GM21528 (cell line): ENCODE data around the gene AJAP1.

Experiments
- ATAC-seq: cut with Tn5 transposase; IDR thresholded peaks from one replicate; pipeline ENCODE4 v1.9.1; 2021; ENCODE audit warnings: mild to moderate bottlenecking, moderate library complexity; ENCODE audit not compliant: unreplicated experiment, low FRiP score

Gene AJAP1

DNA sequence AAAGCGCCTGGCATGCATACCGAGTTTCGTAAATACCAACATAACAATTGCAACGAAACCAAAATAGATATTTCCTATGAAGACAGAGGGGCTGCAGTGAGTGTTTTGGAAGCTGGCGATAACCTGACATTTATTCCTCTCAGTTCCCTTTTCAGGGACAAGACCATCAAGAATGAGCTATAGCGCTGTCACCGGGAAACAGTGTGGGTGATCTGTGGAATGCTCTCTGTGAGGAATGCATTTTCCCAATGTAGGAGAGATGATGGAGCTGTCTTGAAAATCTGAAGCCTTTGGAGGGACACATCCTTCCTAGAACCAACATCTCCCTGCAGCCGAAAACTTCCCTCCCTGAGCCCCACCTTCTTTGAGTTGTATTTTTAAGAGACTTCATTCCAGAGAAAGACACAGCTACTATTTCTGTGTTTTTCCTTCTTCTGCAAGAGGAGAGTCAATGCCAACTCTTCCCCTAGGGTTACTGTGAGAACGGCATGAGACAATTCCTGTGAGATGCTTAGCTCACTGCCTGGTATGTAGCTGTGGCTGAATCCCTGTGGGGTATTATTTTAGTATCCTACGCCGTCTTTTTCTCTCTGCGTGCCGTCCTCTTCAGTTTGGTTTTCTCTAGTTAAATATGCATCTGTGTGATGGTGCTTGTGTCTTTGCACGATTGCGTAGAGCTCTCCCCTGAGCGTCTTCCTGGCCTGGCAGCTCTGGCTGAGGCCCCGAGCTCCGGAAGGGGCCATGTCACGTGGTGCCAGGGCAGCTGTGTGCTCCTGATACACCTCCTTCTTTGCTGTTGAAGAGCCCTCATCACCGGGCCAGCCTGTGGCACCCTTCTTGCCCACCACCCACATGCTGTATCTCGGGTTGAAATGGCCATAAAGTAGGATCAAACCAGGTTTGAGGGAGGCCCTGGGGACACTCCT lies 45.2 kb downstream of the AJAP1 start:
- no peak for ATAC-seq

DNA sequence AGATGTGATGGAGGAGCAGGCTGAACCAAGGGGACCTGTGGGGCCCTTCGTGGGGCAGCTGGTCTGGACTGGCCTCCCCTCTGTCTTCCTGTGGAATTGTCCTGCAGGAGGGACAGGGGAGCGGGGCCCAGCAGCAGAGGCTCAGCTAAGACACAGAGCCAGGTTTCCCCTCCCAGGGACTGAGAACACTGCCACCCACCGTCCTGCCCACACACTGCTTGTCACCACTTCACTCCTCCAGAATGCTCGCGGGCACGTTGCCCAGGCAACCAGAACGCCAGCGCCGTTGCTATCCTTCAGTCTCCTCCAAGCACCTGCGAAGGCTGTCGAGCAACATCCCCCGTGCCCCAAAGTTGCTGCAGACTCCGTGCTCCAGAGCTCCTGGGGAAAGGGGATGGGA lies 46.4 kb downstream of the AJAP1 start:
- no peak for ATAC-seq

DNA sequence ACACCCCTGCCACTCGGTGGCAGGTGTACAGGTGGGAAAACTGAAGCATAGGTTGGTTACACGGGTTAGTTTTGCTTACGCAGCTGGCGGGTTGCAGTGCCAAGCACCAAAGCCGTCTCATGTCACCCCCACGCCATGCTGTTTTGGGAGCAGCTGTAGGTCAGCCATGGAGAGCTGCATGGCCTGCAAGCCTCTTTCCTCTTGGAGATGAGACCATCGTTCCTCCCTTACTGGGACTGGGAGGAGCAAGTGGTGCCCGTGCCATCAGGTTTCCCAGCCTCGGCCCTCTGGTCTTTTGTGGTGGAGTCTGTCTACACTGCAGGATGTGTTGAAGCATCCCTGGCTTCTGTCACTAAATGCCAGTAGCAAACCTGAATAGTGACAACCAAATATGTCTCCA lies 46.9 kb downstream of the AJAP1 start:
- no peak for ATAC-seq

DNA sequence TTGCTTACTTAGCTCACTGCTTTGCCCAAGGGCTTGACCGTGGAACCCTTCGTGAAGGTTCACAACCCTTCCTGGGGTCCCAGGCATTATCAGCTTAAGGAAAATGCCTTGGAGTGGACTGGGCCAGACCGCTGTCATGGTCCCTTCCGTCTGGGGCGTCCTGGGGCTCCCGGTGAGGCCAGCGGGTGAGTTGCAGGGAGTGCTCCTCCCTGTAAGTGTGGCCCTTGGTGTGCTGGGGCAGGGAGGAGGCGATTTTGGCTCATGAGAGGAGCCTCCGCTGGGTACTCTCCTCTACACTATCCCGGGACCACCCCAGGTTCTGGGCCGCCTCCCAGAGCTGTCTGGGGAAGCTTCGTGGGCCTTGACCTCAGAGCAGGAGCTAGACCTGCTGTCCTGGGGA lies 48.1 kb downstream of the AJAP1 start:
- ATAC-seq = no peak

DNA sequence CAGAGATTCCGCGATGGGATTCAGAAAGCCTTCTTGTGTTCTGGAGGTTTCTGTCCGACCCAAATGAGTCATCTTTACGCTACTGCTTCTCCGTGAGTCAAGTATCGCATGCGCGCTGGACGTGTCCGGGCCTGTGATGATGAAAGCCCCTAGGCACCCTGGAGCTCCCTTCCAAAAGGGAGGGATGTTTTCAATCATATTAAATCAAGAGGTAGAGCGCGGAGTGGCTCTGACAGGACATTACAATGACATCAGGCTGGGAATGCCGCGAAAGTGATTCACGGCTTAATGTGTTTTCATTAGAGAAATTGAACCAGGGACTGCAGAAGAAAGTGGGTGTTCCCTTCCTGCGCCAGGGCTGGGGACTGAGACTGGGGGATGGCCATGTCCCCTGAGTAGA lies 48.5 kb downstream of the AJAP1 start:
- no peak for ATAC-seq

DNA sequence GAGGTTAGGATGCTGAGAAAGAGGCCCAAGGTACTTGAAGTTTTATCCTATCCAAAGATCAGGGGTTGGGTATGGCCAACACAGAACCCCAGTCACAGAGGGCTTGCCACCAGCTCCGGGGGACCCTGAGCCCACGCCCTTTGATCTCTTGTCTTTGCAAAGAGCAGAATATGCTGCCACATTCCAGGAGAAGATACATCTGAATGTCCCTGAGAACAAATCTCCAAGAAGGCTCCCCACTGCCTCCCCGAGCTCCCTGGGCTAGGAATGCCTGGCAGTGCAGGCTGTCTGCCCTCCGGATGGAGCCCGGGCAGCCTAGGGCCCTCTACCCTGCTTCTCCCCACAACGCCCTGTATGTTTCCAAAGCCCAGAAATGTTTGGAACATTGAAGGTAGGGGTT lies 49.2 kb downstream of the AJAP1 start:
- ATAC-seq = no peak

DNA sequence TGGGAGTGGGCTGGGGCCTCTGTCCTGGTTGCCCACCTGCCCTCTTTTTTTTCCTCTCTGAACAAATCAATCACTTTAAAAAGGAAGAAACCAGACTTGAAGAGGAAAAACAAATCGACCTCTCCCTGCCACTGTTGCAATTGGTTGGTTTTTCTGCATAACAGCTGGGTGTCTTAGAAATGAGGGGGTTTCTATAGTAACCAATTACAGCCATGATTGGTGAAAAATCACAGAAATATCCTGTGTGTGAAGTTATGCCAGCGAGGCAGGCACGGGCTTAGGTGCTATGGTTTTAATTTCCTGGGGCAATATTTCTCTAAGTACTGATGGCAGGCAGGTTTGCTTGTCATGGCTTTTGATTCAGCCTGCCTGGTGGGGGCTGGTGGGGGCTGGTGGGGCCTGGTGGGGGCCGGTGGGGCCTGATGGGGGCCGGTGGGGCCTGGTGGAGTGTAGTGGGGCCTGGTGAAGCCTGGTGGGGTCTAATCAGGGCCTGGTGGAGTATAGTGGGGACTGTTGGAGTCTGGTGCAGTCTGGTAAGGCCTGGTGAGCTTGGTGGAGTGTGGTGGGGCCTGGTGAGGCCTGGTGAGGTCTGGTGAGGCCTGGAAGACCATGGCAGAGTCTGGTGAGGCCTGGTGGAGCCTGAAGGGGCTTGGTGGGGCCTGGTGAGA lies 54.6 kb downstream of the AJAP1 start:
- ATAC-seq = no peak

DNA sequence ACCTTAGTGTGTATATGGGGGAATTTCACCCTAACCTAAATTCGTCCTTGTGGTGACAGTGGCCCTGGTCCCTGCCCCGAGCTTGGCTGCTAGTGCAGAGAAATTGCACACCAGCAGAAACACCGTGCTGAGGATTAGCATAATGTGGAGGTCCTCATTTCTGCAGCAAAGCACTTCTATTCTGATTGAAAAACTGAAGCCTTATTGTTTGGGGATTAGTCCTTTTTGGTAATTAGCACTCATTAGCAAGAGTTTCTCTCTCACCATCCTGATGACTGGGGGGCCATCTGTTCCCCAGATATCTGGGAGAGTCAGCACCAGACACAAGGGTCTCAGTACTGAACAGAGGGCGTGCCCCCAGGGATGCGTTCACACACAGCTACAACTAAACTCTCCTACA lies 55.2 kb downstream of the AJAP1 start:
- ATAC-seq = no peak

DNA sequence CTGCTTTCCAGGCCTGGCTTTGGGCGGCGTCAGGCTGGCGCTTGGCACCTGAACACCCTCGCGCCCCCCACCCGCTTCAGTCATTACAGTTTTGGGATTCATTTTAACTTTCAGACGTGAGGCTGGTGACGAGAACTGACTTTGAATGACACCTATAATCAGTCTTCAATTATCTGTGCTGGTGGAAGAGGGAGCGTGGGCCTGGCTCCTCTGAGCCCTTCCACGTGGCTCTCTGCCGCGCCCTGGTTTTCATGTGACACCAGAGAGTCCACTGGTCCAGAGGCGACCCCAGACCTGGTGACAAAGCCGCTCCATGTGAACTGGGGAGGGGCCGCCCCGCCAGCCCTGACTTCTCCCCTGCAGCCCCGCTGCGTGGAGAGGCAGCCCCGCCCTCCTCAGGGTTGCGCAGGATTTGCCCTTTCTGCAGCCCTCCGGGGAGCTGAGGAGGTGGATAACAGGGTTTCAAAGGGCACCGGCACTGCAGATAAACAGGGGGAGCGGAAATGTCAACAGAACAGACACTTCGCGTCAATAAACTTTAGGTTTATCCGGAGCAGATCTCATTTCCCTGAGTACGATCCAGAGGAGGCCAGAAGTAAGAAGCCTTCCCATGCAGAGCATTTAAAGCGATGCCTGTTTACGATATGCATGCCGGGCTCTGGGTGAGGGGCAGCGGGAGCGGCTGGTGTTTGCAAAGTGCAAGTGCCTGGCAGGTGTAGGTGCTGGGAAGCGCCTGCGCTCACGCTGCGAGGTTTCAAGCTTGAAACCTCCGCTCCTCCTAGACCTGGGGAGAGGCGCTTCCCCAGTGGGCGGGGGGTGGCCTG lies 56.4 kb downstream of the AJAP1 start:
- ATAC-seq = no peak

DNA sequence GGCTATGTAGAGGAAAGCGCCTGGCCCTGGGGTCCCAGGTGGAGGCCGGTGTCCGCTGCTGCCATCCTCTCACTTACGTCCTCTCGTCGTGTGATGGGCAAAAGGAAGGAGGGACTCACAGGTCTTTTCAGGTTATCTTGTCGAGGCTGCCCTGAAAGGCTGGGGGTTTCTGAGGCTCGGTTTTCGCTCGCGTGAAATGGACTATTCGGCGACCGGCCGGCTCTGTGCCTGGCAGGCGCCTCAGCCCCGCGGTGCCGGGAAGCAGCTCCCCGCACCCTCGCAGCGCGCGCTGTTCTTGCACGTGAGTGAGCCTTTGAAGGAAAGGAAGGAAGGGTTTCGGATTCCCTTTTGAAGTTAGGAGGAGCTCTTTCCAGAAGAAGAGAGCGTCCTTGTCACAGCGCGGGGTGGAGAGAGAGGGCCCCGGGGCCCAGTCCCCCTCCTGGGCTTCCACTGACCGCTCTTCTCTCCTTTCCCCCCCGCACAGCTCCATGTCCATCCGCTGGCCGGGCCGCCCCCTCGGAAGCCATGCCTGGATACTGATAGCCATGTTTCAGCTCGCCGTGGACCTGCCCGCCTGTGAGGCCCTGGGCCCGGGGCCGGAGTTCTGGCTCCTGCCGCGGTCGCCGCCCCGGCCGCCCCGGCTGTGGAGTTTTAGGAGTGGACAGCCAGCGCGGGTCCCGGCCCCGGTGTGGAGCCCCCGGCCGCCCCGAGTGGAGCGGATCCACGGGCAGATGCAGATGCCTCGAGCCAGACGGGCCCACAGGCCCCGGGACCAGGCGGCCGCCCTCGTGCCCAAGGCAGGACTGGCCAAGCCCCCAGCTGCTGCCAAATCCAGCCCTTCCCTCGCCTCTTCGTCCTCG lies 57.2 kb downstream of the AJAP1 start:
- ATAC-seq = no peak

DNA sequence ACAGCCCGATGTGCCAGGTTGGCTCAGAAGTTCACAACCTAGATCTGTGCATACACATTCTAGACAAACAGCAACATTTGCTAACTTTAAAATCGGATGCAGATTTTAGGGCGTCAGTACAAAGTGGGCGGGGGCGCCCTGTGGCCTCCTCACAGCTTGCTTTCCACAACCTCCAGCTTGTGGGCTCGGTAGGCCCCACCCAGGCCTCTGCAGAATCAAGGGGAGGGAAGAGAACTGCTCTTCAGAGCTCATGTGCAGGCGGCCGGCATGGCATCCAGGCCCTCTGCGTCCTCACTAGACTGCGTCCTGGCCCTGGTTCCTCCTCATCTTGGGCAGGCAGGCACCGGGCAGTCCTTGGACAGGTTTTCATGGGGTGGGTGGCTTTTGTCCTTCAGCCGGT lies 59.3 kb downstream of the AJAP1 start:
- ATAC-seq = no peak

DNA sequence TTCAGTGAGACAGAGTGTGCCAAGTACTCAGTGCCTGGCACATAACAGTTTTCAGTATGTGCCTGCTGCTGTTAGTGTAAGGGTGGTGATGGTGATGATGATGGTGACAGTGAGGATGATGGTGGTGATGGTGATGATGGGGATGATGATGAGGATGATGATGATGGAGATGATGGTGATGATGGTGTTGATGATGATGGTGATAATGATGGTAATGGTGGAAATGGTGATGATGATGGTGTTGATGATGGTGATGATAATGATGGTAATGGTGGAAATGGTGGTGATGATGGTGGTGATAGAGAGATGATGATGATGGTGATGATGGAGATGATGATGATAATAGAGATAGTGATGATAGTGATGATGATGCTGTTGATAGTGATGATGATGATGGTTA lies 62.0 kb downstream of the AJAP1 start:
- ATAC-seq = no peak

DNA sequence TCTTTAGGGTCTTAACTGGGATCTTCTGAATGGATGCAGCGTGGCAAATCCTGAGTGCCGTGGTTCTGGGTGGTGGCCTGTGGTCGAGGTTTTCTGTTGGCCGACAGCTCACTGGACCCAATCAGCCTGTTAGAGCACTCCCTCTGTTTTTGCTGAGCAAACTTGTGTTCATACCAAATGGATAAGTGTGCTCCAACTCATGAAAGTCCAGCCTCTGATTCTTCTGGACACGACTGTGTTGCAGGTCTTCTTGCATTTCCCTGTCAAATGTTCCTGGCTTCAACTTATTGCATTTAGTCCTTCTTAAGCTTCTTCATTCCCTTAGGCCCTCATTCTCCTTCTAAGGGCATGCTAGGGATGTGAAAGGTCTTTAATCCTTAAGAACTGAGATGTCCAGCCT lies 63.7 kb downstream of the AJAP1 start:
- no peak for ATAC-seq

DNA sequence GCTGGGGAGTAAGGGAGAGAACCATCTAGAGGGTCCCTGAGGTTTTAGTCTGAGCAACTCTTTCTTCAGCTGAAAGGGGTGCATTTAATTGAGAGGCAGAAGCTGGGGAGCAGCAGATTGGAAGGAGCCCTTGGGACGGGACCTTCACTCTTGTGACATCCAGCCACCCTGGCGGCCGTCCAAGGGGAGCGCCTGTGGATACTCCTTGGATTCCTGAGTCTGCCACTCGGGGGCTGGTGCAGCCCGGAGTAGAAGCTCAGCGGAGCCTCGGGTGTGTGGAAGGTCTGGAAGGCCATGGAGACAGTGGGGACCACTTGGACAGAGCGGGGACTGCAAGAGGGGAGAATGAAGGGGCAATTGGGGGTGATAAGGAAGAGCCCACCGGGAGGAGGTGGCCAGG lies 68.7 kb downstream of the AJAP1 start:
- no peak for ATAC-seq

DNA sequence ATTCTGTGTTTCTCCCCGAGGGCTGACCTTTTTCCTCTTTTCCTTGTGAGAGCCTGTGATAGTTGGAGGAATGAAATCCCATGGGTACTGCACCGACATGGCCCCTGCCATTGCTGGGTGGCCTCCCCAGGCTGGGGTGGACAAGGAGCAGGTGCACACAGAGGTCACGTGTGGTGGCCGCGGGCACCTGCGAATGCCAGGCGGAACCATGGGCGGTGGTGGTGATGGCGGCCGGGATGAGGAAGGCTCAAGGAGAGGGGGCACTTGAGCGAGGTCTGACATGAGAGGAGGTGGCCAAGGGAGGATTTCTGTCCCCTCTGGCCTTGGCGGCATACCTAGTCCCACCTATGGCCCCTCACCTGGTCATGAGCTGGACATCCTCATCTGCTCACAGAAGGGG lies 69.6 kb downstream of the AJAP1 start:
- ATAC-seq = no peak

DNA sequence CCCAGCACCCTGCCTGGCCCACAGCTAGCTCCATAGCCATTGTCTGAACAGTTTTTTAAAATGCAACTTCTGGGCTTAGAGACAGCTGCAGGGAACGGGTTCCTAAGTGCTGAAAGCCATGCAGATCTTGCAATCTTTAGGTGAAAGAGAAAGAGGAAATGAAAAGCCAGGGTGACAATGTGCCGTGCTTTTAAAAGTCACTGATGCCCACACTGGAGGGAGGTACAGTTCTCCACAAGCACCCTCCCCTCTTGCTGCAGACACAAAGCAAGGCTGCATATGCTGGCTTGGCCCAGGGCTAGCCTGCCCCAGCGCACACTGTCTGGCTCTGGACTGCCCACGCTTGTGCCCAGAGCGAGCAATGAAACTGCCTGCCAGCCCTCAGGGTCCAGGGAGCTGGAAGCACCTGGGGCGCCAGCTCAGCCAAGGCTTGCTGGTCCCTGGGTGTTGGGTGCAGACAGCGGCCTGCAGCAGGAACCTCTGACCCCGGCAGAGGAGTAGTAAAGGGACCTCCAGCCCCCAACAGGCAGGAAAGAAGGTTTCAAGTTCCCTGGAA lies 70.4 kb downstream of the AJAP1 start:
- no peak for ATAC-seq

DNA sequence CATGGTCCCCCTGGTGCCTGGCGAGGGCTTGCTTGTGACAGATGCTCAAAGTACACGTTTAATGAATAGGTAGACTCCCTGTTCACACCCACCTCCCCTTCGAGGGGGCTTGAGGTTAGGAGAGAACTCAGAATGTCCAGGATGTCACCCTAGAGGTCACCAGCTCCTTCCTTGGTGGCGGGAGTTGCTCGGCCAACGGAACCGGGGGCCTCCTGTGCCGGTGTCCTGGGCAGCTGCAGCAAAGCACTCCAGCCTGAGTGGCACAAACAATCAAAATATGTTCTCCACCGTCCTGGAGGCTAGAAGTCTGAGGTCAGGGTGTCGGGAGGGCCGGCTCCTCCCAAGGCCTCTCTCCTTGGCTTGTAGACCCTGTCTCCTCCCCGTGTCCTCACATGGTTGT lies 71.0 kb downstream of the AJAP1 start:
- no peak for ATAC-seq

DNA sequence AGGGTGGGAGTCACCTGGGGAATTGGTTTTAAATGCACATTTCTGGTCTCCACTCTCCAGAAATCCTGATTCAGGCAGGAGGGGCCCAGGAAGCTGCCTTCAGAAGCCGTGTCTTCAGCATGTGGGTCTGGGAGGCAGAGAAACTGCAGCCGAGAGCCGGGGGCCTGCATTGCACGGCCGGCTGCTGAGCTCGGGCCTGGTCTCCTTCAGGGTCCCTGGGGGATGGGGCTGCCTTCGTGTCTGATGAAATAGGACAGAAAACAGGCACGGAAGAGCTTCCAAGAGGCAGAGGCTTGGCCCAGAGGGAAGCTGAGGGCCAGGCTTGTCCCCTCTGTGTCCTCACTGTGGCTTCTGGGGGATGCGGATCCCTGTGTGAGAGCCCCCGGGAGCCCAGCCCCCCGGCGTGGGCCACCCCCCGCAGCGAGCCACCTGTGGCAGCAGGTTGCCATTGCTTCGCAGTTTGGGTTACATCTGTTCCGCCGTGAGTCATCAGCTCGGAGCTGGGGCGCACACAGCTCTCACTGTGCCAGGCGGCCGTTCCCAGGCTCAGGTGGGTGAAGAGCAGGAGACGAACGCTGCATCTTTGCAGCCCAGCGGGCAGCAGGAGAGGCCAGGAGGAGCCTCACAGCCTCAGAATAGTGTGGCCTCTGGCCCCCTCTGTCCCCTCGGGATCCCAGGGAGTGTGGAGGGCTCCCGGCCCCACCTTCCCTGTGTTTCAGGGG lies 72.4 kb downstream of the AJAP1 start:
- ATAC-seq = no peak

DNA sequence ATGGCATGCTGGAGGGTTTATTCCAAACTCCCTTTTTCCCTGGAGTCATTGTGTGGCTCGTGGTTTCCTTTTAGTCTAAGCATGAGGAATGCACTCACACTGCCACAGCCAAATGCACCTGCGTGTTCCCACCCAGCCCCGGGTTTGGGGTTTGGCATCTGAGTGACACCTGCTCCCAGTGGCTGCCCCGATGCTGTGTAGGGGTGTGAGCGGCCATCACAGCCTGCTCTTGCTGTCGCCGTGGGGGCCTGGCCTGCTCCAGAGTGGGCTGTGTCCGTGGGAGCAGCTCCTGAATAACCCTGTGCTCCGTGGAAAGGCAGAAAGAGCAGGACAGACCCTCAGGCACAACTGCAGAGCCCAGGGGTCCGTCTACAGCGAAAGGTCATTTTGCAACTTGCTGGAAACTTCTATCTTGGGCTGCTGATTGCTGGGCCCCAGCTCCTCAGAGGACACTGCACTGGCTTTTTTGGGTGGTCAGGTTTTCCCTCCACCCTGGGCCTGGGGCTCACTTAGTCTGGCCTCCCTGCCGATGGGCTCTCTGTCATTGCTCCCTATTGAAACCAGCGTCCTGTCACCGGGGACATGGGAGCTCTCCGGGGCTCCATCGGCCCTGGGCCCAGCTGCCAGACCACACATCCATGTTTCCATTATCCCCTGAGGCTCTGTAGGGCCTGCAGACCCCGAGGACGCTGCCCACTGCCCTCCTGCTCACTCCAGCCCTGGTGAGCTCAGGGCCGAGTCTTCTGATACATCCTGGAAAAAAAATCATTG lies 74.1 kb downstream of the AJAP1 start:
- ATAC-seq = no peak
